Mucosa of gallbladder (tissue), 1 donor: ENCODE data around the gene C6orf52. TPM values are rescaled to one million over a fixed set of nuclear protein-coding genes. Genes with fewer than 3 reads are reported as not detected.

Source experiments
- DNase-seq: peaks from one replicate; pipeline ENCODE4 v3.0.0-alpha.2; 2020; ENCODE audit warnings: low spot score
- total RNA-seq: library from RNA; stranded (reverse); gene quantifications from one replicate; pipeline ENCODE4 v1.2.1, GENCODE V29; 2021
- donor health status: DM: no; HTN: no; CAD: no.

Gene C6orf52
- total RNA-seq, 1 donor from 2014 or later: 0.69 TPM

GRCh38 chr6:10655508-10656055 is 38.8 kb downstream of the C6orf52 start:
- DNase-seq: no peak

DNA sequence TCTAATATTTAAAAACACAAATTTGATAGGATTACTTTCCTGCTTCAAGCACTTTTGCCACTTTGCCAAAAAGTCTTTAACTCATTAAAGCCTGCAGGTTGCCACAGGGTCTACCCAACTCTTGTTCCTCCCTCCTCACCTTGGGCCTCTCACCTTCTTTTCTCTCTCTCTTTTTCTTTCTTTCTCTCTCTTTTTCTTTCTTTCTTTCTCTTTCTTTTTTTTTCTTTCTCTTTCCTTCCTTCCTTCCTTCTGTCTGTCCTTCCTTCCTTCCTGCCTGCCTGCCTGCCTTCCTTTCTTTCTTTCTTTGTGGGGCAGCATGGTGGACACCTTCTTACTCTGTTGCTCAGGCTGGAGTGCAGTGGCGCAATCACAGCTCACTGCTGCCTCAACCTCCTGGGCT is 50.2 kb downstream of the C6orf52 start:
- no peak for DNase-seq

- DNase-seq: no peak
Observed at GRCh38 chr6:10643201-10643651, 51.2 kb downstream of the C6orf52 start.

DNA sequence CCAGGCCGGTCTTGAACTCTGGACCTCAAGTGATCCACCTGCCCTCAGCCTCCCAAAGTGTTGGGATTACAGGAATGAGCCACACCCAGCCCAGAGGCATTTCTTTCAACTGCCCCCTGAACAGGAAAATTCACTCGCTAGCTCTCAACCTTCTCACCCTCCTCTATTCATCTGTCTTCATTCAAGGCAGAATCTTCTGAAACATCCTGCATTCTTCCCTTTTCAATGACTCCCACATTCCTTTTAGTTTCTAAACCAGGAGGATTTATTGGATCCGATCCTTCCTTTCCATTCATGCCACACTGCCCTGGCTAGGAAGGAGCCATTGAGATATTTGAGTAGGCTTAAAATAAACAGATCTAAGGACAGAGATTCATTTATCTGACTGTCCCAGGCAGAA is 52.9 kb downstream of the C6orf52 start:
- no peak for DNase-seq

GRCh38 chr6:10640412-10640811 is 54.0 kb downstream of the C6orf52 start:
- no peak for DNase-seq

DNA sequence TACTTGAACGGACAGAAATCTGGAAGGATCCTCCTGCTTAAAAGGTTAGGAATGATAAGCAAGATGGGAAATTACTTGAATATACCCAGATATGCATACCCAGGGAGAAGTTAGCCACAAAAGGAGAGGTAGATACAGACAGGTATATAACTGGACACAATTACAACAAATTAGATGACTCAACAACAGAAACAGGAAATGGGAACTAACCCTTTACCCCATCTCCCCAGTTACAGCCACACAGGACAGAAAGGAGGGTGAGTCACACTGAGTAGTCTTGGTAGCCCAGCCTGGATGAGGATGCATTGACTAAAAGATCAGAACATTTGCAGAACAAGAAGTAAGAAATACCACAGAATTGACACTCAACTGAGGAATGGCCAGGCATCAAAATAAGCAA is 61.2 kb downstream of the C6orf52 start:
- no peak for DNase-seq

- DNase-seq: no peak
Observed at GRCh38 chr6:10630178-10630577, 64.2 kb downstream of the C6orf52 start.

DNA sequence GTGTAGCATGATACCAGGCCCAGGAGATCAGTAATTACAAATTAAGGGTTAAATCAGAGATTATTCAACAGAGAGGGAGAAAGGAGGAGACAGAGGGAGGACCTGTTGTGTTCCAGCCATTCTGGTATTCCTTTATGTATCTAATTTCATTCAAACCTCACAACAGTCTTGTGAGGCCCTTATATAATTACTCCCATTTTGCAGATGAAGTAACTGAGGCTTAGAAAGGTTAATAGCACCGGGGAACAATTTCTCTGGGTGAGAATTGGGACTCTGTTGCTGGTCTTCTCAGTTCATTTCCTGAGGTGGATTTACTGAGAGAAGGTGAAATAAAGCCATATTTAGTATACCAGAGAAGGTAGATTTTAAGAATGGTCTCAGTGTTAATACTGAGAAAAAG is 66.6 kb downstream of the C6orf52 start:
- DNase-seq: no peak

- DNase-seq: no peak
Observed at GRCh38 chr6:10626154-10626741, 68.2 kb downstream of the C6orf52 start.

- no peak for DNase-seq
Observed at GRCh38 chr6:10624836-10625235, 69.6 kb downstream of the C6orf52 start.

GRCh38 chr6:10621847-10622246 is 72.6 kb downstream of the C6orf52 start:
- no peak for DNase-seq

Other genes with a start within 250 kb of the C6orf52 start
- gene GCNT2, start 173.3 kb downstream of the C6orf52 start, total RNA-seq: 9.7 TPM
- gene PAK1IP1, start 356 bp upstream of the C6orf52 start, total RNA-seq: 7.3 TPM
- 111 TPM for gene TMEM14C, start 28.5 kb upstream of the C6orf52 start, total RNA-seq
- 72.5 TPM for gene TMEM14B, start 53.2 kb upstream of the C6orf52 start, total RNA-seq
- gene MAK, start 143.9 kb upstream of the C6orf52 start, total RNA-seq: 0.09 TPM
- gene GCM2, start 187.4 kb upstream of the C6orf52 start, total RNA-seq: not detected
- gene SYCP2L, start 192.4 kb upstream of the C6orf52 start, total RNA-seq: 0.37 TPM